GM19467 (cell line): ENCODE measurements around the gene NUMA1.

ENCODE experiments used
- ATAC-seq: cut with Tn5 transposase; IDR thresholded peaks from one replicate; pipeline ENCODE4 v1.9.1; 2021; ENCODE audit warnings: mild to moderate bottlenecking, moderate library complexity; ENCODE audit not compliant: unreplicated experiment

NUMA1 gene

GRCh38 chr11:72080326-72081183 is at the start of gene NUMA1, which contains the start of gene LRRC51:
TSS of gene NUMA1 (minus strand) at chr11:72080542. CDS start at chr11:72035943, 44,599 bp downstream.
TSS of gene LRRC51 (plus strand) at chr11:72080850. CDS start at chr11:72089084, 8,234 bp downstream.
- ATAC-seq = peak; percentile 89

DNA sequence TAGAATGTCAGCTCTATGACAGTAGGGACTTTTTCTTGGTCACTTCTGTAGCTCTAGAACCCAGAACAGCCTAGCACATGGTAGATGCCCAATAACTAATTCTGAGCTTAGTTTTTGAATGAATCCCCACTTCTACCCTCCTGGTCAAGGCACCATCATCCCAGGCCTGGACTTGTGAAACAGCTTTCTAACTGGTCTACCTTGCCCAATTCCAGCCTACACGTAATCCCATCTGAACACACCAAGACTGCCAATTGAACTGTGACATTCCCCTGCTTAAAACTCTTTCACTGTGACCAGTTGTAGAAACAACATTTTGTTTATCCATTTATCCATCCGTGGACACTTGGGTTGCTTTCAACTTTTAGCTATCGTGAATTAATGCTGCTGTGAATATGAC is 49.0 kb upstream of the NUMA1 start:
- ATAC-seq = no peak

DNA sequence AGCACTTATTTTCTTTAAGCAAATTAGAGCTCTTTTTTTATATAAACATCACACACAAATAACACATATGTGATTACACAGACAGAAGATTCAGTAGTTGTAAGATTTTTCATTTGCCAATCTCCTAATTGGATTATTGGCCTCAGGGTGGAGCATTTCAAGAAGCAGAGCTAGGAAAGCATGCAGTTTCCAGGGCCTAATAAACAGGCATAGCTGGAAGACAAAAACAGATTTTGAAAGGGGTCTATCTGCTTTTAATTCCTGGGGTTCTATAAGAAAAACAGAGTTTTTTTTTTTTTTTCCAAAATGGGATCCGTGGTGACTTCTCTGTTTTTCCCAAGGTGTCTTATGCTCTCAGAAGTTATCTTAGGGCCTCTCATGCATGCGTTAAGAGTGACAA is 47.6 kb upstream of the NUMA1 start:
- no peak for ATAC-seq

DNA sequence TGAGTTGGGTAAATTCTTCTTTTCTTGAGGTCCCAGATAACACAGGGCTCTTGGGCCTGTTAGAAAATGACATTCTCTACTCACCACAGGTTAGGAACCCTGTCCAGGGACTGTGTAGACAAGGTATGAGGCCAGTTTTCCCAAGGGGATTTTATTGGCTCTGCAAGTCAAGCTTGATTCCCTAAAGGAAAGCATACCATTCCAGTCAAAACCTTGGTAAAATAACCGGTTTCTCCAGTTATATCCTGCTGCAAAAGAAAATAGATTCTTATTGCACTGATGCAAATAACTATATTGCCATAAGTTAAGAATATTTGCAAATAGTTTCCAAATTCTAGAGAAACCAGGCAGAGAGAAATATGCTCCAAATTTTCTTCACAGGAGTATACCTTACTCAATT is 45.6 kb upstream of the NUMA1 start:
- ATAC-seq = no peak

DNA sequence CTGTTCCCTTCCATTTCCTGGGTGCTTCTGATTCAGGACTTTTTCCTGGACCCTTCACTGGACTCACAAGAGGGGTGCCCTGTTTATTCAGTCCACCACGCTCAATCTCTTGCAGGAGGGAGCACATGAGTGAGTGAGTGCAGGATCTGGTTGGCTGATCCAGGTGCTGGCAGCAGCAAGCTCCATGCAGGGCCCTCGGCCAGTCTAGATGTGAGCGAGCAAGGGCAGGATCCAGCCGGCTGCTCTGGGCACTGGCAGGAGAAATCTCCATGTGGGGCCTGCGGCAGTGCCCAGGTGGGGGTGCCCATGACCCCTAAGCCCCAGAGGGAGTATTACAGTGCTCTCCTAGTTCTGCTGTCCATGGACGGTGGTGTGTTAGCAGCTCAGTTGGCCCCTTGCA is 43.7 kb upstream of the NUMA1 start:
- no peak for ATAC-seq

GRCh38 chr11:72123117-72123653 is 42.8 kb upstream of the NUMA1 start:
- no peak for ATAC-seq

- ATAC-seq = no peak
These were observed 42.3 kb upstream of the NUMA1 start for GRCh38 chr11:72122607-72123006.

DNA sequence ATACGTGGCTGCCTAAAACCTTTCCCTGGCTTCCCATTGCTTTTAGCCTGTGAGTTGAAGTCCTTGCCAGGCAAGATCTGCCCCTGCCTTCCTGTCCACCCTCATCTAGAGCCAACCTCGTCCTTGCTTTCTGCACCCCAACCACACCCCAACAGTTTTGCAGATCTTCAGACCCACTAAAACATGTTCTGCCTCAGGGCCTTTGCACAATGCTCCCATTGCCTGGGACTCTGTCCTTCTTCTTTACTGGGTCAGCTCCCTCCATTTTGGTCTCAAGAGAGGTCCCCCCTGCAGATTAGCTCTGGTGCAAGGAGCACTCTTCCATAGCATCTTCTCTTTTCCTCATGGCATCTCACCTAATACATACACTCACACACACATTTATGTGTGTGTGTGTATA is 40.6 kb upstream of the NUMA1 start:
- ATAC-seq = no peak

DNA sequence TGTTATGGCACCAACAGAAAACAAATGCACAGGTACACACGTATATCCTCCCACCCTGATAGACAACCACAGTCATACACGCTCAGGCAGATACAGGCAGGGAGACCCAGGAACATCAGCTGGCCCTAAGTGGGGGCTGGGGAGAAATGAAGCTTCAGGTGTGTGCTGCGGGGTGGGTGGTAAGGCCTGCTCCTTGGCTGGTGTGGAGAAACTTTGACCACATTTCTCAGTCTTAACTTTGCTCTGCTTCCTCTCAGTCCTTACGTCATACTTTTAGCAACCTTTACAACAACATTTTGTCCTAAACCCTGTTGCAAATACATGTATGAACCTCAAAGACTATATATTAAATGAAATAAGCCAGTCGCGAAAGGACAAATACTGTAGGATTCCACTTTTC is 38.9 kb upstream of the NUMA1 start:
- no peak for ATAC-seq

DNA sequence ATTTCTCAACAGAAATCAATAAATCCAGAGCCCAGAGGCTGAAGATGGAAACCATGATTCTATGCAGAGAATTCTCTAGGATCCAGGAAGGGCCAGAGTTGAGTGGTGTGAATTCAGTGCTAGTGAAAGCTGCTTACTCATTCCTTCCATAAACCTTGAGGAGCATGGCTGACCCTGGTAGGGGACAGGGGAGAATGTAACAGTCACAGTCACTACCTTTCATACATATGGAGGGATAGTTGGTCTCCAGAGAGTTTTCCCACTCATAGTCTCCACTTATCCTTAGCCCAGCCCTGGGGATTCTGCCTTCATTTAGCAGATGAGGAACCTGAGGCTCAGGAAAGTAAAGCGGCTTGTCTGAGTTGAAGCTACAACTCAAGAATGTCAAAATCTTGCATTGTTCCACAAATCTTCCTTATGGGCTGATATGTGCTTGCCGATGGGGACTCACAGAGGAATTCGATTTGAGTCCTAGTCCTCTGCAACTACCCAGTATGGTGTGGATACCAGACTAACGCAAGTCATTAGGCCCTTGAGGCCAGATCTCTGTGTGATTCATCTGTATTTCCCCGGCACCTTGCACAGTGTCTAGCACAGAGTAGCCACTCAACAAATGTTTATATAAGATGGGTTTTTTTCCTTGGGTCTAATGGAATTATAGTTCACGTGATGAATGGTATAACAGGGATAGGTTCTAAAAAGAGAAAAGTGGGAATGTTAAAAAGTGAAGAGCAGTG is 35.8 kb upstream of the NUMA1 start:
- ATAC-seq = no peak

DNA sequence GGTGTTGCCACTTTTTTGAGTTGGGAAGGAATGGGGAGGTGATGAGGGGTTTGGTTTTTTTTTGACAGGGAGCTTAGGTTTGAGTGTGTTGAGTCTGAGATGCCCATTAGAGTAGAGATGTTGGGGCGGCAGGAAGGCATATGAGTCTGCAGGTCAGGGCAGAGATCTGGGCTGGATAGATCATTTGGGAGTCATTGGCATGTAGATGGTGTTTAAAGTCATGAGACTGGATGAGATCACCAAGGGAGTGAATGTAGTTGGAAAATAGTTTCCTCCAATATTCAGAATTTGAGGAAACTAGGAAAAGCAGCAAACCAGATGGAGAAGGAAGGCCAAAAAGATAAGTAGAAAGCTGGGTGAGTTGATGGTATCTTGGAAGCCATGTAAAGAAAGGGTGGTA is 34.2 kb upstream of the NUMA1 start:
- ATAC-seq = no peak

DNA sequence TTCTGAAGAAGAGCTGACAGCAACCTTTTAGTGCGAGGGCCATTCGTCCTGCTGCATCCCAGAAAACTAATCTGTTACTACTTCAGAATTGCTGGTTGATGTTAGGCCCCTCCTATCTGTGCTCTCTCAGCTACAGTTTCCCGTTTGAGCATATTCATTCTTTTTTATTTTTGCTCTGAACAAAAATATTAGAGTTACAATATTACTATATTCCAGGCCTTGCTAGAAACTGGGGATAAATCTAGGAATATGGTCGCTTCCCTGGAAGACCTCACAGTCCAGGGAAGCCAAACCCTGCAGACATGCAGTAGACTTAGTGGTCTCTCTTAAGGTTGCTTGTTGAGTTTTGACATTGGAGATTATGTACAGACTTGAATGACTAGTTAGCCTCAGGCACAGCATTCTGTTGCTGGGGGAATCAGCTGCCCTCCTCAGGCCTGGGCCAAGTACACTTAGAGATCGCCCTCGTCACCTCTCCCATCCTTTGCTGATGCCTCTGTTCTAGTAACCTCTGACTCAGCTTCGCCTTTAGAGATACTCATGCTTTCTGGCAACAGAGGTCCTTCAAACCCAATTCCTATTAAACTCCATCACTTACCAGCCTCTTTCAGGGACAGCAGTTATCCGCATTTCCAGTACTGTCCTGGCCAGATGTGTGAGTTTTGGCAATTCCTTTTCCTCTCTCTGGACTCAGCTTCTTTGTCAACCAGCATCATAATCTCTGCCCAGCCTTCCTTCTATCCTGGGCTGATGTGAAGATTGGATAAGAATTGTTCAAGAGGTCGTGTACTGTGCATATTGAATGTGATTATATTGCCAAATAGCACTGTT is 32.9 kb upstream of the NUMA1 start:
- no peak for ATAC-seq

DNA sequence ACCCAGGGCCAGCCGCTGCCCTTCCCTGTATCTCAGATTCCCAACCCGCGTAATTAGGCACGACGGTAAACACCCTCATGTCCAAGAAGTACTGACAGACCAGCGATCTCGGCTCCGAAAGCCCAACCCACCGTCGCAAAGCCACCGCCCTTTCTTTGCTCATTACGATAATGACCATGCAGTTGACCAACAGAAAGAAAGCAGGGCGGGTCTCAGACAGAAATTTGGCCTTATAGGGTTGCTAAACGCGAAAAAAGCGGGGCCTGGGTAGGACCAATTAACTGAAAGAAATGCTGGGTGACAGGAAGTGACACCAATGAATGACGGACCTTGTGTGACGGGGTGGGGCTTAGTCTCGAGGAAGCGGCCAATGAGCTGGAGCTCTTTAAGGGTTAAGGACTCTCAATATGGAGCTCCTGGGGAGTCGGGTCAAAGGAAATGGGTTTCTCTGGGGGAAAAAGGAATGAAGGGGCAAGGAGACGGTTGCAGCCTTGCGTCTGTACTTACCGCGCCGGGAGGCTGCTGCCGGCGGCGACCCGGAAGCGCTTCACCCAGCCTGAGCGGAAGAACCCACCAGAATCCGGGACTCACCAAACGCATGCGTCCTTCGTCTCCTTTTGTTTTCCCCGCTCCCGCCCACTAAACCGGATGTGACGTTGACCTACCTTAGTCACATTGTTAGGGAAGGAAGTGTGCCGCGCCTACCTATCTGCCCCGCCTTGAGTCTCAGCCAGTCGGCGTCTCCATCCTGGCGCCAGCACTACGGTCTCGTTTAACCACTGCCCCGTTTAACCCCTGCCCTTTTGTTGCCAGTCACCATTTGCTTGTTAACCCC is 32.0 kb upstream of the NUMA1 start, which contains the start of gene ANAPC15:
ANAPC15 (minus strand) TSS at position 553 of the 835 bp plus-strand sequence. CDS start 1,419 bp downstream, outside the sequence.
- ATAC-seq = peak; percentile 82

- peak; percentile 1 for ATAC-seq
These were observed 31.2 kb upstream of the NUMA1 start for GRCh38 chr11:72111300-72112142.

DNA sequence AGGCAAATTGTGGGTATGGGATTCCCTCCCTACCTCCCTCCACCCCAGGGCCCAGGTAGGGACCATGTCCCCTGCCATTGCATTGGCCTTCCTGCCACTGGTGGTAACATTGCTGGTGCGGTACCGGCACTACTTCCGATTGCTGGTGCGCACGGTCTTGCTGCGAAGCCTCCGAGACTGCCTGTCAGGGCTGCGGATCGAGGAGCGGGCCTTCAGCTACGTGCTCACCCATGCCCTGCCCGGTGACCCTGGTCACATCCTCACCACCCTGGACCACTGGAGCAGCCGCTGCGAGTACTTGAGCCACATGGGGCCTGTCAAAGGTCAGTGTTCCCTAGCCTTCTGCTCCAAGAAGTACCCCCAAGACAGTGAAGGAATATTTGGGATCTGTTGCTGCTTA is 25.5 kb upstream of the NUMA1 start, which contains the start of gene TOMT:
TOMT (plus strand) TSS at position 37 of the 400 bp plus-strand sequence; CDS start at position 65, 28 bp downstream.
- ATAC-seq = no peak

GRCh38 chr11:72103754-72104167 is 23.4 kb upstream of the NUMA1 start:
- ATAC-seq = no peak

- ATAC-seq = peak; percentile 81
These were observed 22.8 kb upstream of the NUMA1 start, which contains the start of gene LAMTOR1 for GRCh38 chr11:72102946-72103753. TSS of gene LAMTOR1 (minus strand) at chr11:72103297. CDS start at chr11:72103224, 73 bp downstream.

GRCh38 chr11:72102631-72102945 is 22.2 kb upstream of the NUMA1 start:
- no peak for ATAC-seq
